Measurements from ENCODE around the gene ACTR8. TPM values are rescaled to one million over a fixed set of nuclear protein-coding genes. Genes with fewer than 3 reads are reported as not detected.

Gene ACTR8, protein sequence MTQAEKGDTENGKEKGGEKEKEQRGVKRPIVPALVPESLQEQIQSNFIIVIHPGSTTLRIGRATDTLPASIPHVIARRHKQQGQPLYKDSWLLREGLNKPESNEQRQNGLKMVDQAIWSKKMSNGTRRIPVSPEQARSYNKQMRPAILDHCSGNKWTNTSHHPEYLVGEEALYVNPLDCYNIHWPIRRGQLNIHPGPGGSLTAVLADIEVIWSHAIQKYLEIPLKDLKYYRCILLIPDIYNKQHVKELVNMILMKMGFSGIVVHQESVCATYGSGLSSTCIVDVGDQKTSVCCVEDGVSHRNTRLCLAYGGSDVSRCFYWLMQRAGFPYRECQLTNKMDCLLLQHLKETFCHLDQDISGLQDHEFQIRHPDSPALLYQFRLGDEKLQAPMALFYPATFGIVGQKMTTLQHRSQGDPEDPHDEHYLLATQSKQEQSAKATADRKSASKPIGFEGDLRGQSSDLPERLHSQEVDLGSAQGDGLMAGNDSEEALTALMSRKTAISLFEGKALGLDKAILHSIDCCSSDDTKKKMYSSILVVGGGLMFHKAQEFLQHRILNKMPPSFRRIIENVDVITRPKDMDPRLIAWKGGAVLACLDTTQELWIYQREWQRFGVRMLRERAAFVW
- 30.4 and 36.5 TPM in 2 replicates for total RNA-seq

DNA sequence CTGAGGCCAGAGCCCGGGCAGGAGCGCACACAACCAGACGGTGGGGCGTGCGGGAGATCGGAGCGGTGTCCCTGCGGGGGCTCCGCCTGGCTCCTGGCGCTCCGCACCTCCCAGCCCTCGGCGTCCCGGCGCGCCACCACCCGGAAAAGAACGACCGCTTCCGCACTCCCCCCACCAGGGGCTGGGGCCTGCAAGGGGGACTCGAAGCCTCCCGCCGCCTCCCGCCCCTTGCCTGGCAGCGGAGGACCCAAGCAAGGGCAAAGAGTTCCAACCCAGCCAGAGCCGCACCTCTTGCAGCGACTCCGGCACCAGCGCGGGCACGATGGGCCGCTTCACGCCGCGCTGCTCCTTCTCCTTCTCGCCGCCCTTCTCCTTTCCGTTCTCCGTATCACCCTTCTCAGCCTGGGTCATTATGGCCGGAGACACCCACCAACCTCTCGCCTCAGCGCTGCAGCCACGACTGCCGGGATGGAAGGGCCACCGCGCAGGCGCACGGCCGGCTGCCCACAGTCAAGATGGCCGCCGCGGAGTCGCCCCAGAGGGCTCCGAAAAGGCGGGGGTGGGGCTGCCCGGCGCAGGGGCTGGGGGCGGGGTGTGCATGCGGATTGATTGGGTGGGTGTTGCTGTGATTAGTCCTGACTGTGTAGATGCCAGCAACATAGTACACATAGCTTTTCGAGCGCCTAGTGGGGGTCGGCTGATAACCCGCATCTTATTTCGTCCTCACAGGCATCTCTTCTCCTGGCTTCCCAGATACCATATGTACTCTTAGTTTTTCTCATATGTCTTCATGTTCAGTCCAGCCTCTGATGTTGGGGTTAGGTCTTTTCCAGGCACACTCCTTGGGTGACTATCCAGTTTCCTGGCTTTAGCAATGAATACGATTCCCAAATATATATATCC lies at the start of gene ACTR8:
Gene ACTR8, minus strand, starts transcription at position 462 of the 903 bp plus-strand sequence. Its CDS starts 51 bp downstream, at position 411.

DNA sequence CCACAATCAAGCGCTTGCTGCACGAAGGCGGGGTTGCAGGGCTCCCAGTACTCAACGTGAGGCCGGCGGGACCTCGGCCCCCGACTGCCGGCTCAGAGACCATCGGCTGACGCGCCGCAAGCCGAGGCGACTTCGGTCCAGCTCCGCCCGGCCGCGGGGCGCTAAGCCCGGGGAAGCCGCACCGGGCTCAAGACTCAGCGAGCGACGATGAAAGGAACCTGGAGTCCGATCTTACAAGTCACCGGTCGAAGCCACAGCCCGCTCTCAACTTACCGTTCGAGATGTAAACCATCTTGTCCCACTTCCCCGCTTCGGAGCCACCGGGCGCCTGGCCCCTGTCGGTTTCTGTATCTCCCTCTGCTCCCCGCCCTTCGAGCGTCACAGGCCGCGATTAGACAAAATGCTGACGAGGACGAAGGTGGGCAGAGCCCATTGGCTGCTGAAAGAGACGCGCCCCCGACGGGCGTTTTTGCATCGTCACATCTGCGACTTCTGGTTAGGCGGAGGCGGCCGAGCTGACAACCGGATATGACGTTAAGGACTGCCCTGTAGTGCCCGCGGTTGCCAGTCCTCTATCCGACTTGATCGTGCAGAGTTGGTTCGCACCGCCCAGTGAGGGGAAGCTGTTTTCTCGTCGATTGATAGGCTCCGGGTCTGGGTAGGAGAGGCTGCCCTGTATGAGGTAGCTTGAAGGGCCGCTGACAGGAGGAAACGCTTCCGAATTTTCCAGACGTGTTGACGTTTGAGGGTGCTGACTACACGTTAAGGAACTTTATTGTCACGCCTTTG lies 9.7 kb upstream of the ACTR8 start, which contains the start of gene SELENOK:
Gene SELENOK, minus strand, starts transcription at position 363 of the 789 bp plus-strand sequence.

DNA sequence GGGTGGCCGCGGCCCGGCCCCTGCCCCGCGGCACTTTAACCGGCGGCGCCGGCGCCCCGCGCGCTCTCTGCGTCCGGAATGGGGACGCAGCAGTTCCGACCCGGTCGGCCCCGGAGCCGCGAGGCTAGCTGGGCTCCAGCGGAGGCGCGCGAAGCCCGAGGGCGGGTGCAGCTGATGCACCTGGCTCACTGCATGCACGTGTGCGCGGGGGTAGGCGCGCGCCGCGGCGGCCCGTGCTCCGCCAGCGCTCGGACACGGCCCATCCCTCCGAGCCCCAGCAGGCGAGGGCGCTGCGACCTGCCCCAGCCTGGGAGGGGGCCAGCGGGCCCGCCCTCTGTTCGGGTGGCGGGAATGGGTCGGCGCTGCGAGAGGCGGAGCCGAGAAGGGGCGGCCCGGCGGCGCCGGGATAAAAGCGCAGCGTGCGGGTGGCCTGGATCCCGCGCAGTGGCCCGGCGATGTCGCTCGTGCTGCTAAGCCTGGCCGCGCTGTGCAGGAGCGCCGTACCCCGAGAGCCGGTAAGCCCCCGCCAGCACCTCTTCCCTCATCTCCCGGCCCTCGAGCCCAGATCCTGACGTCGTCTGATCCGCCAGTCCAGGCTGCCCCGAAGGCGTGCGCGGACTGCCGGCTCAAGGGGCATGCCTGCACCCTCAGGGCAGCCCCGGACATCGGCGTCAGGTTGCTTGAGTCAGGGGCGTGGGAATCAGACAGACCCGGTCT lies 35.7 kb downstream of the ACTR8 start, which contains the start of the genes CHDH and IL17RB:
Gene CHDH, minus strand, starts transcription at position 286 of the 717 bp plus-strand sequence. CDS start 22,411 bp downstream, outside the sequence.
Gene IL17RB, plus strand, starts transcription at position 435 of the 717 bp plus-strand sequence. Its CDS starts 21 bp downstream, at position 456.

Other genes starting within 250 kb of the ACTR8 start
- 0.44 and 0.62 TPM in 2 replicates for gene CHDH, start 35.7 kb downstream of the ACTR8 start, total RNA-seq
- gene IL17RB, start 35.6 kb downstream of the ACTR8 start, total RNA-seq = 0.11 and 0.12 TPM in 2 replicates
- 24.3 and 32.9 TPM in 2 replicates for gene SELENOK, start 9.7 kb upstream of the ACTR8 start, total RNA-seq
- gene CACNA2D3, start 240.4 kb upstream of the ACTR8 start, total RNA-seq = not detected in 2 replicates